CD4-positive, alpha-beta T cell (primary cell): ENCODE results near the gene ETF1. TPM values are rescaled to one million over a fixed set of nuclear protein-coding genes. Genes with fewer than 3 reads are reported as not detected.

Experiments
- ATAC-seq: fragments of 200-7000 bp; cut with Tn5 transposase; one replicate; pipeline ENCODE4 v1.10.0; 2022; ENCODE audit warnings: mild to moderate bottlenecking; ENCODE audit not compliant: poor library complexity
- CTCF ChIA-PET: fragments of 350-600 bp; sonication (Branson Sonifier 250); formaldehyde crosslinking; loops from one replicate; lab custom pipeline; 2021; ENCODE audit warnings: antibody characterized with exemption, inconsistent platforms; lab: Charles Lee
- POLR2A ChIA-PET: fragments of 350-600 bp; sonication (Branson Sonifier 250); formaldehyde crosslinking; loops from one replicate; lab custom pipeline; 2021; ENCODE audit warnings: antibody characterized with exemption, inconsistent platforms; lab: Charles Lee
- DNase-seq, 14 experiments: peaks; one replicate each; pipeline ENCODE4 v3.0.0-alpha.2; 2013 to 2020; ENCODE audit warnings: mixed read lengths in 2 of 14
- H3K27ac ChIP-seq, 2 donors: one replicate each; pipeline versions ENCODE4 v1.5.1 to v1.7.0; 2013; ENCODE audit warnings: low read length in 2 of 2, low read depth in 1 of 2, mild to moderate bottlenecking in 1 of 2
- H3K27me3 ChIP-seq, 2 experiments: 1 replicate in 1 of 2; 2 replicates in 1 of 2; pipeline versions ENCODE4 v1.6.1 to v1.7.0; 2013; ENCODE audit warnings: low read length in 2 of 2, control low read depth in 1 of 2, mild to moderate bottlenecking in 1 of 2, moderate library complexity in 1 of 2; ENCODE audit not compliant: insufficient read depth in 2 of 2, control insufficient read depth in 1 of 2
- H3K36me3 ChIP-seq: one replicate; pipeline ENCODE4 v1.6.1; 2013; ENCODE audit warnings: low read length, control low read depth; ENCODE audit not compliant: insufficient read depth
- H3K4me1 ChIP-seq: one replicate; pipeline ENCODE4 v1.6.1; 2013; ENCODE audit warnings: low read length, control low read depth; ENCODE audit not compliant: insufficient read depth
- H3K4me3 ChIP-seq: one replicate; pipeline ENCODE4 v1.5.1; 2013; ENCODE audit warnings: mild to moderate bottlenecking, low read length, moderate library complexity
- H3K9me3 ChIP-seq, 2 experiments: 1 replicate in 1 of 2; 2 replicates in 1 of 2; pipeline versions ENCODE4 v1.6.1 to v1.7.0; 2013; ENCODE audit warnings: low read length in 2 of 2, mild to moderate bottlenecking in 2 of 2, control low read depth in 1 of 2, moderate library complexity in 1 of 2; ENCODE audit not compliant: control insufficient read depth in 1 of 2, insufficient read depth in 1 of 2
- H3K27ac Mint-ChIP-seq: one replicate; pipeline ENCODE4 v1.8.0; 2020; ENCODE audit warnings: mixed read lengths
- H3K27me3 Mint-ChIP-seq: one replicate; pipeline ENCODE4 v1.8.0; 2021; ENCODE audit warnings: mixed read lengths
- H3K36me3 Mint-ChIP-seq: one replicate; pipeline ENCODE4 v1.8.0; 2021; ENCODE audit warnings: low read depth, mixed read lengths
- H3K4me1 Mint-ChIP-seq: one replicate; pipeline ENCODE4 v1.8.0; 2021; ENCODE audit warnings: low read depth, mixed read lengths
- H3K4me3 Mint-ChIP-seq: one replicate; pipeline ENCODE4 v1.8.0; 2020; ENCODE audit warnings: mild to moderate bottlenecking, mixed read lengths
- H3K9me3 Mint-ChIP-seq: one replicate; pipeline ENCODE4 v1.8.0; 2020; ENCODE audit warnings: mixed read lengths
- intact Hi-C, 2 experiments: fragments of 100-400 bp; cut with DNase I in 1 of 2; cut with micrococcal nuclease in 1 of 2; formaldehyde crosslinking; loops; one replicate each; pipeline versions ENCODE4 v1.15.1 to v1.9.0; 2023 to 2025; cut with DNase I, micrococcal nuclease
- total RNA-seq, 174 experiments: library from RNA in 2 of 174; stranded (reverse) in 2 of 174; gene quantifications; one replicate each; pipeline ENCODE4 v1.2.3 and lab custom pipeline; 2021 to 2026
- TF ChIP-seq, protein P1 (sequence below): fragments of 200-600 bp; IDR thresholded peaks from one replicate; pipeline ENCODE4 v1.8.0; 2022; ENCODE audit warnings: antibody characterized with exemption, mild to moderate bottlenecking

Gene ETF1
- total RNA-seq, 2 experiments from 2014 or later, result 178 to 187 TPM

DNA sequence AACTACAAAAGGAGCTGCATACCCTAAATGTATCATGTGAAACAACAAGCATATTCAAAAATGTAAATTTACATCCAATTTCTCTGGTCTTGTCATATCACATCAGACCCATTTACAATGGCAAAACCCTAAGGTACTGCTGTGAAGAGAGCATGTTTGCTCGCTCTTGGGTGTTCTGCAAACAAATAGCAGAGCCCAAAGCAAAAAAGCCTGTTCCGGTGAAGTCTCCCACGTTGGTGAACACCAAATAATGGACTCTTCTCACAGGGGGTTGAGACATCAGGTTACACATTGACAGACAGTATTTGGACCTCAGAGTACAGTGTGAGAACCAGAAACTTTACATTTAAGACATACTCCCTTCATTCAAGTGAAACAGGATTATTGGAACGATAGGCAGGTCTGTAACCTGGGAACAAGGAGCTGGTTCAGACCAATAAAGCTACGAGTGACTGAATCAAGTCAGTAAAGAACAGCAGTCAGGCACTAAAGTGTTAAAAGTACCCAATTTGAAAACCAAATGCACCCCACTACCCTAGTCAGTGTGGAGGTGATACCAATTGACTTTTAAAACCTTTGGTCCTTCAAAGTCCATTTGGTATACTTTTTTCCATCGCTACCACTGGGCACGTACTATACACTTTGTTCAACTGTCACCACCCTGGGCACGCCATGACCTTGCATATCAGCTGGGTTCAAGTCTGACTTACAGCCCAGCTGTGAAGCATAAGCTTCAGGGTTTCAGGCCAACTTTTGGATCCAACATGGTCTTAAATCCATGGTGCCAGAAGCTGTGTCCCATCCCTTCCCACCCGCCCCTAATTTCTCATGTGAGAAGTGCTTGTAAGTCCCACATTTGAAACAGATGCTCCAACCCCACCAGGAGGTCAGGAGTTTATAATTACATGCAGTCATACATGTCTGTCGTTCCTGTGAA is 36.4 kb downstream of the ETF1 start:
- H3K27me3 ChIP-seq, result no peaks in the 10 kb centered on the region
- DNase-seq, result no peak
- H3K9me3 ChIP-seq, result no peaks in the 10 kb centered on the region
- ATAC-seq, result no peak
- H3K27ac Mint-ChIP-seq, result no peak overlapping the region
- H3K36me3 ChIP-seq, result peaks cover 38% of the 10 kb centered on the region
- intact Hi-C loops, result loop anchor here in 1 of 2 experiments (5.0 kb wide), 1 partner anchor 324 kb away; no protein-coding TSS in a partner anchor
- ChIA-PET CTCF (interaction anchor here (0.7 kb wide), 1 partner anchor 57 kb away, joined by 3 read pairs; no protein-coding TSS in a partner anchor), POLR2A (no interaction called here)
- H3K27me3 Mint-ChIP-seq, result no peaks in the 10 kb centered on the region
- H3K27ac ChIP-seq, result no peak overlapping the region
- H3K4me3 Mint-ChIP-seq, result no peak overlapping the region
- H3K4me1 ChIP-seq, result no peaks in the 10 kb centered on the region
- H3K4me1 Mint-ChIP-seq, result no peaks in the 10 kb centered on the region
- H3K36me3 Mint-ChIP-seq, result peaks cover 44% of the 10 kb centered on the region
- H3K9me3 Mint-ChIP-seq, result no peaks in the 10 kb centered on the region
- TF ChIP-seq, protein P1, sequence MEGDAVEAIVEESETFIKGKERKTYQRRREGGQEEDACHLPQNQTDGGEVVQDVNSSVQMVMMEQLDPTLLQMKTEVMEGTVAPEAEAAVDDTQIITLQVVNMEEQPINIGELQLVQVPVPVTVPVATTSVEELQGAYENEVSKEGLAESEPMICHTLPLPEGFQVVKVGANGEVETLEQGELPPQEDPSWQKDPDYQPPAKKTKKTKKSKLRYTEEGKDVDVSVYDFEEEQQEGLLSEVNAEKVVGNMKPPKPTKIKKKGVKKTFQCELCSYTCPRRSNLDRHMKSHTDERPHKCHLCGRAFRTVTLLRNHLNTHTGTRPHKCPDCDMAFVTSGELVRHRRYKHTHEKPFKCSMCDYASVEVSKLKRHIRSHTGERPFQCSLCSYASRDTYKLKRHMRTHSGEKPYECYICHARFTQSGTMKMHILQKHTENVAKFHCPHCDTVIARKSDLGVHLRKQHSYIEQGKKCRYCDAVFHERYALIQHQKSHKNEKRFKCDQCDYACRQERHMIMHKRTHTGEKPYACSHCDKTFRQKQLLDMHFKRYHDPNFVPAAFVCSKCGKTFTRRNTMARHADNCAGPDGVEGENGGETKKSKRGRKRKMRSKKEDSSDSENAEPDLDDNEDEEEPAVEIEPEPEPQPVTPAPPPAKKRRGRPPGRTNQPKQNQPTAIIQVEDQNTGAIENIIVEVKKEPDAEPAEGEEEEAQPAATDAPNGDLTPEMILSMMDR, result no peak
- H3K4me3 ChIP-seq, result no peak overlapping the region

DNA sequence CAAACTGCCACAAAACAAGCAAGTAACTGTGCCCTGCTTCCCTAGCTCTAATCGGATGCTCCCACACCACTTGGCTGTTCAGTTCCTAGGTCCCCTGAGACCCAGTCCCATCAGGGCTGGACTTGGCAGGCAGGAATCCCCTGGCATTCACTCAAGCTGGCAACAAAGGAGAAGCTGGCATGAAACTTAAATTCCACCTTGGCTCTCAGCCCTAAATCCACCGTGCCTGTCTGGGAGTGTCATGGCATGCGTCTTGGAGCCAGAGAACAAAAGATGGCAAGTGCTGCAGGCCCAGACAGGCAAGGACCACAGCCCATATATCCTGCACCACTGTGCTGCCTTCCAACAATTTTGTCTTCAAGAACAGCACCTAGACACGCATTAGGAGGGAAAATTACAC is 38.2 kb downstream of the ETF1 start:
- POLR2A ChIA-PET, result interaction anchor here (2.8 kb wide), 1 partner anchor 40 kb away, joined by 17 read pairs; the partner anchor contains the start of gene EGR1
- Histone ChIP-seq H3K4me3 (no peak overlapping the region), H3K27me3 (no peaks in the 10 kb centered on the region), H3K9me3 (no peaks in the 10 kb centered on the region), H3K36me3 (peaks cover 24% of the 10 kb centered on the region), H3K4me1 (no peaks in the 10 kb centered on the region), H3K27ac (no peak overlapping the region)
- Mint-ChIP-seq H3K36me3 (peaks cover 26% of the 10 kb centered on the region), H3K4me1 (no peaks in the 10 kb centered on the region), H3K9me3 (no peaks in the 10 kb centered on the region), H3K4me3 (no peak overlapping the region), H3K27ac (no peak overlapping the region), H3K27me3 (no peaks in the 10 kb centered on the region)
- ATAC-seq (no peak), DNase-seq (no peak)
- TF ChIP-seq, protein P1, result no peak
- CTCF ChIA-PET, result interaction anchor here (1.0 to 2.9 kb wide), 5 partner anchors 40 to 152 kb away, joined by 4 to 46 read pairs (median 6); partner anchors contain the start of genes EGR1 and KDM3B
- intact Hi-C loops, result loop anchor here in 1 of 2 experiments (5.0 kb wide), 1 partner anchor 322 kb away; no protein-coding TSS in a partner anchor

DNA sequence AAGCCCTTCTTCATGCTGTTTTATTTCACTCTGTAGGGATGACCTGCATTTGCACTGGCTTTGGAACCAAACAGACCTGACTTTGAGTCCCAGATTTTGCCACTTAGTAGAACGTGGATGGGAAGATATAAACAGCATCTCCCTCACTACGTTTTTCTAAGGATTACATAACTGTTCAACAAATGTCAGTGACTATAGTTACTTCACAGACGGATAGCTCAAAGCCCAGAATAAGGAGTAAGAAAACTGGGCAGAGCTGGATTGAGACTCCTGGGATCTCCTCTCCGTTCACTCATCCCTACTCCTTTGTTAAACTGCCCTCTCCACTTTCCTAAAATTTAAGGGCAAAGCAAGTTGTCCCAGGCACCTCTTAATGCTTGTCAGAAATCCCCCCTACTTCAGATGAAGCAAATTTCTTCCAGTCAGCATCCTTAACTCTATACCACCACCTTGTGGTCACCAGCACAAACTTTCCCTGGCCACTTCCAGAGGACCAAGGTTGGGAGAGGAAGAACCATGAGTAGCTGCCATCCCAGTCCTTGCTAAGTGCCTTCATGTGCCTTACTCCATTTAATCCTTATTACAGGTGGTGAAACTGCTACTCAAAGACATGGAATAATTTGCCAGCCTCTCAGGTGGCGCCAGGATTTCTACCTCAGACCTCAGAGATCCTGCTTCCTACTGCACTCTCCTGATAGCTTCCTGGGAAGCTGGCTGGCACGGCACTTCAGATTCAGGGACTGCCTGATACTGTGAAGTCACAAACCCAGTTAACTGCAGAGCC is 39.4 kb downstream of the ETF1 start:
- intact Hi-C loops, result loop anchor here (1.0 to 2.0 kb wide), 3 partner anchors 39 to 53 kb away; partner anchors contain the start of gene EGR1 (in 1 of the 2)
- Mint-ChIP-seq H3K4me3 (no peak overlapping the region), H3K9me3 (no peaks in the 10 kb centered on the region), H3K36me3 (peaks cover 17% of the 10 kb centered on the region), H3K27ac (no peak overlapping the region), H3K4me1 (no peaks in the 10 kb centered on the region), H3K27me3 (no peaks in the 10 kb centered on the region)
- no peaks in the 10 kb centered on the region for H3K27me3 ChIP-seq
- peak; percentile 79 for ATAC-seq
- no peaks in the 10 kb centered on the region for H3K4me1 ChIP-seq
- H3K36me3 ChIP-seq, result peaks cover 16% of the 10 kb centered on the region
- POLR2A ChIA-PET, result interaction anchor here (0.6 to 2.8 kb wide), 3 partner anchors 39 to 53 kb away, joined by 3 to 17 read pairs (median 4); partner anchors contain the start of gene EGR1
- DNase-seq, result peak in 6 of 14 experiments; percentile 20 to 78 (median 51)
- TF ChIP-seq, protein P1, result peak; percentile 74
- no peak overlapping the region for H3K4me3 ChIP-seq
- no peaks in the 10 kb centered on the region for H3K9me3 ChIP-seq
- H3K27ac ChIP-seq, result no peak overlapping the region
- CTCF ChIA-PET, result interaction anchor here (0.7 to 2.9 kb wide), 11 partner anchors 9 to 151 kb away, joined by 3 to 46 read pairs (median 4); partner anchors contain the start of genes EGR1, KDM3B and REEP2
